GM12878 (cell line): ENCODE measurements around the gene KMO. TPM values are rescaled to one million over a fixed set of nuclear protein-coding genes. Genes with fewer than 3 reads are reported as not detected.

Experiments
- ATAC-seq: fragments of 200-7000 bp; cut with Tn5 transposase; 3 replicates; pipeline ENCODE4 v1.9.1; 2020; ENCODE audit warnings: mild to moderate bottlenecking, moderate library complexity
- BruUV-seq: library from RNA; stranded (reverse); fragments of 400-500 nt; replicated peaks from 2 replicates; lab custom pipeline; 2021; lab: Mats Ljungman, UMichigan
- CTCF ChIA-PET: fragments of 300-600 bp; sonication (Branson Sonifier 250); formaldehyde crosslinking; extraction: SDS; loops from one replicate; lab custom pipeline; 2021; ENCODE audit warnings: inconsistent platforms; lab: Yijun Ruan, JAX
- POLR2A ChIA-PET: fragments of 350-600 bp; formaldehyde crosslinking; extraction: SDS; loops from one replicate; lab custom pipeline; 2021; ENCODE audit warnings: inconsistent platforms; lab: Charles Lee
- RAD21 ChIA-PET: fragments of 300-600 bp; sonication (Branson Sonifier 250); formaldehyde crosslinking; loops from one replicate; lab custom pipeline; 2023; ENCODE audit warnings: antibody characterized with exemption; ENCODE audit not compliant: unreplicated experiment; lab: Charles Lee
- SMC1A ChIA-PET: fragments of 300-600 bp; sonication (Branson Sonifier 250); formaldehyde crosslinking; loops from one replicate; lab custom pipeline; 2023; ENCODE audit not compliant: unreplicated experiment, uncharacterized antibody; lab: Charles Lee
- DNase-seq: peaks from one replicate; pipeline ENCODE4 v3.0.0-alpha.2; 2011; ENCODE audit warnings: low read depth, low spot score
- FAIRE-seq: peaks from 3 replicates; lab custom pipeline; 2011; peaks lifted over from hg19 to GRCh38; lab: Jason Lieb, UNC
- H2AFZ ChIP-seq: 2 replicates; pipeline ENCODE4 v1.6.0; 2011; ENCODE audit warnings: low read depth, low read length, control low read depth; ENCODE audit not compliant: control insufficient read depth
- H3K27ac ChIP-seq: 2 replicates; pipeline ENCODE4 v1.5.1; 2011; ENCODE audit warnings: control low read depth; ENCODE audit not compliant: control insufficient read depth, insufficient read depth
- H3K27me3 ChIP-seq, 2 experiments: replicated peaks in 1 of 2; 2 replicates each; pipeline versions ENCODE4 v1.6.0 to v1.6.1; 2011; ENCODE audit warnings: low read length in 1 of 2; ENCODE audit not compliant: control insufficient read depth in 2 of 2, insufficient read depth in 2 of 2
- H3K36me3 ChIP-seq, 2 experiments: 2 replicates each; pipeline ENCODE4 v1.5.1; 2011; ENCODE audit warnings: low read length in 1 of 2; ENCODE audit not compliant: control insufficient read depth in 2 of 2, insufficient read depth in 2 of 2
- H3K4me1 ChIP-seq: 2 replicates; pipeline ENCODE4 v1.6.1; 2011; ENCODE audit warnings: mild to moderate bottlenecking, low read length, moderate library complexity, mixed read lengths; ENCODE audit not compliant: control insufficient read depth, insufficient read depth
- H3K4me2 ChIP-seq: 2 replicates; pipeline ENCODE4 v1.6.0; 2011; ENCODE audit warnings: control low read depth; ENCODE audit not compliant: control insufficient read depth, insufficient read depth
- H3K4me3 ChIP-seq: fragments of 200-600 bp; sonication (generic); 2 replicates; pipeline ENCODE4 v1.5.1; 2016
- H3K79me2 ChIP-seq: 2 replicates; pipeline ENCODE4 v1.6.0; 2011; ENCODE audit warnings: low read length; ENCODE audit not compliant: control insufficient read depth, insufficient read depth
- H3K9ac ChIP-seq: 2 replicates; pipeline ENCODE4 v1.8.0; 2011; ENCODE audit warnings: low read length, control low read depth, mixed read lengths; ENCODE audit not compliant: control insufficient read depth, insufficient read depth
- H3K9me3 ChIP-seq: replicated peaks from 3 replicates; pipeline ENCODE4 v1.5.1; 2011; ENCODE audit warnings: mild to moderate bottlenecking, low read length; ENCODE audit not compliant: control insufficient read depth, insufficient read depth
- H4K20me1 ChIP-seq: 2 replicates; pipeline ENCODE4 v1.6.0; 2011; ENCODE audit not compliant: control insufficient read depth, insufficient read depth
- CTCF ChIP-seq, 3 experiments: IDR thresholded peaks in 2 of 3; conservative IDR thresholded peaks in 1 of 3; 2 replicates each; pipeline ENCODE4 v1.5.1; 2011; ENCODE audit warnings: low read depth in 3 of 3, low read length in 3 of 3, mild to moderate bottlenecking in 3 of 3, control low read depth in 2 of 3, moderate library complexity in 2 of 3, inconsistent platforms in 1 of 3, mixed read lengths in 1 of 3; ENCODE audit not compliant: control insufficient read depth in 2 of 3, insufficient read depth in 1 of 3; ENCODE audit errors: extremely low read depth in 1 of 3
- CUX1 ChIP-seq: IDR thresholded peaks from 2 replicates; pipeline ENCODE4 v1.6.1; 2012; ENCODE audit warnings: improper control_type of control experiment, low read depth, low read length; ENCODE audit not compliant: insufficient replicate concordance
- FOXM1 ChIP-seq: IDR thresholded peaks from 2 replicates; pipeline ENCODE4 v1.6.1; 2012; ENCODE audit warnings: low read depth, mild to moderate bottlenecking, inconsistent platforms, low read length, moderate library complexity
- HCFC1 ChIP-seq: fragments of 150-350 bp; IDR thresholded peaks from 2 replicates; pipeline ENCODE4 v1.6.1; 2014; ENCODE audit warnings: low read length
- IRF3 ChIP-seq: fragments of 450-650 bp; IDR thresholded peaks from 2 replicates; pipeline ENCODE4 v1.6.1; 2014; ENCODE audit warnings: mild to moderate bottlenecking
- JUND ChIP-seq: IDR thresholded peaks from 2 replicates; pipeline ENCODE4 v1.6.1; 2012; ENCODE audit warnings: low read depth, mild to moderate bottlenecking, low read length, improper control_type of control experiment, moderate library complexity
- KLF5 ChIP-seq: fragments of 450-650 bp; IDR thresholded peaks from 2 replicates; pipeline ENCODE4 v1.6.1; 2014; ENCODE audit warnings: mild to moderate bottlenecking; ENCODE audit not compliant: partially characterized antibody
- NR2C1 ChIP-seq: fragments of 450-650 bp; IDR thresholded peaks from 2 replicates; pipeline ENCODE4 v1.6.1; 2017; ENCODE audit warnings: antibody characterized with exemption, mild to moderate bottlenecking, moderate library complexity
- RFX5 ChIP-seq: IDR thresholded peaks from 2 replicates; pipeline ENCODE4 v1.6.1; 2011; ENCODE audit warnings: low read depth, low read length, improper control_type of control experiment
- SP1 ChIP-seq: IDR thresholded peaks from one replicate; pipeline ENCODE4 v1.6.1; 2011; ENCODE audit warnings: low read depth, low read length
- USF2 ChIP-seq: IDR thresholded peaks from 2 replicates; pipeline ENCODE4 v1.6.1; 2011; ENCODE audit warnings: low read depth, low read length, improper control_type of control experiment, borderline replicate concordance
- ZBTB4 ChIP-seq: fragments of 450-650 bp; formaldehyde crosslinking; IDR thresholded peaks from 2 replicates; pipeline ENCODE4 v1.4.0; 2022; ENCODE audit warnings: mild to moderate bottlenecking, moderate library complexity
- WGBS: methylation state at CpG from one replicate; pipeline ENCODE4 v1.1.6; 2016; ENCODE audit warnings: low lambda C conversion rate; ENCODE audit not compliant: insufficient replicate concordance, insufficient coverage; ENCODE audit errors: missing lambda C conversion rate; 5-methylcytosine and 5-hydroxymethylcytosine counted together
- in situ Hi-C: fragments of 300-500 bp; cut with MboI; formaldehyde crosslinking; loops from 9 replicates; pipeline ENCODE4 v1.14.3; 2018; ENCODE audit warnings: mixed read lengths
- intact Hi-C: fragments of 100-400 bp; cut with micrococcal nuclease; formaldehyde crosslinking; loops from one replicate; pipeline ENCODE4 v1.14.2; 2022; ENCODE audit not compliant: unreplicated experiment
- polyA plus RNA-seq, 11 experiments: library from polyadenylated mRNA; depleted of rRNA in 4 of 11; unstranded in 6 of 11; stranded (reverse) in 5 of 11; fragments of >200 nt; fragmentation: Nextera tagmentation in 4 of 11; fragmentation: Illumina TruSeq in 1 of 11; extraction: Ambion mirVana in 4 of 11; extraction: Trizol in 1 of 11; gene quantifications; 1 replicate in 1 of 11; 2 replicates in 10 of 11; pipeline versions ENCODE4 v1.2.1 to v1.2.3, GENCODE V29; 2011 to 2016; ENCODE audit warnings: inconsistent platforms in 2 of 11, missing spikeins in 2 of 11, low read depth in 1 of 11
- total RNA-seq, 4 experiments: library from RNA; depleted of rRNA in 3 of 4; stranded (reverse); fragments of >200 nt in 3 of 4; fragmentation: Illumina TruSeq in 1 of 4; extraction: Trizol in 1 of 4; gene quantifications; 2 replicates each; pipeline versions ENCODE4 v1.2.1 to v1.2.3, GENCODE V29; 2013 to 2021

The KMO gene
- total and polyA plus RNA-seq, 10 of the 15 experiments (the other 5 are each of a cell fraction or from before 2014, with no cell fraction given) = 0.68 to 5.9 (median 1.5) TPM

- FAIRE-seq (no peak), ATAC-seq (no peak), DNase-seq (no peak)
- Histone ChIP-seq H4K20me1 (no peaks in the 10 kb centered on the region), H3K27ac (no peak overlapping the region), H3K9ac (no peak overlapping the region), H3K79me2 (no peaks in the 10 kb centered on the region), H3K4me2 (no peak overlapping the region), H3K27me3 (no peaks in the 10 kb centered on the region), H2AFZ (no peak overlapping the region), H3K9me3 (no peaks in the 10 kb centered on the region), H3K4me3 (no peak overlapping the region), H3K4me1 (peaks cover 6% of the 10 kb centered on the region), H3K36me3 (no peaks in the 10 kb centered on the region)
- intact Hi-C loops (no loop called here), in situ Hi-C loops (no loop called here)
- SMC1A ChIA-PET = interaction anchor here (2.2 kb wide), 1 partner anchor 13 kb away, joined by 10 read pairs; no protein-coding TSS in a partner anchor
- BruUV-seq = no TSS peak
- RAD21 ChIA-PET = no interaction called here
- WGBS = 100% methylated on average over 1 of the region's 1 CpG
- POLR2A ChIA-PET = no interaction called here
- CTCF ChIA-PET = no interaction called here
- TF ChIP-seq RFX5 = no peak
- TF ChIP-seq SP1 = no peak
- TF ChIP-seq USF2 = no peak
- TF ChIP-seq IRF3 = no peak
- TF ChIP-seq JUND = no peak
- no peak for TF ChIP-seq ZBTB4 (CRISPR knock-in tag)
- no peak for TF ChIP-seq KLF5
- TF ChIP-seq CTCF (IDR thresholded peaks at IDR 0.05 in 2 of 3, conservative IDR thresholded peaks at IDR 0.05 in 1 of 3; ENCODE audit: control insufficient read depth in 2 of 3, extremely low read depth in 1 of 3, insufficient read depth in 1 of 3, low read depth in 3 of 3, low read length in 3 of 3) = no peak
- TF ChIP-seq NR2C1 = no peak
- TF ChIP-seq HCFC1 = no peak
- no peak for TF ChIP-seq FOXM1
- no peak for TF ChIP-seq CUX1
Measured at GRCh38 chr1:241550318-241550717, 18.1 kb downstream of the KMO start.
